NT2/D1 (cell line): ENCODE data around the gene PPIC.

Experiments
- SUZ12 ChIP-seq: IDR thresholded peaks from 2 replicates; pipeline ENCODE4 v1.6.1; 2011; ENCODE audit not compliant: insufficient read length, insufficient read depth; ENCODE audit errors: extremely low read depth
- YY1 ChIP-seq: IDR thresholded peaks from 2 replicates; pipeline ENCODE4 v1.6.1; 2011; ENCODE audit not compliant: insufficient read length, insufficient read depth
- ZNF274 ChIP-seq: IDR thresholded peaks from 2 replicates; pipeline ENCODE4 v1.6.1; 2011; ENCODE audit warnings: mild to moderate bottlenecking, low read depth, low read length

DNA sequence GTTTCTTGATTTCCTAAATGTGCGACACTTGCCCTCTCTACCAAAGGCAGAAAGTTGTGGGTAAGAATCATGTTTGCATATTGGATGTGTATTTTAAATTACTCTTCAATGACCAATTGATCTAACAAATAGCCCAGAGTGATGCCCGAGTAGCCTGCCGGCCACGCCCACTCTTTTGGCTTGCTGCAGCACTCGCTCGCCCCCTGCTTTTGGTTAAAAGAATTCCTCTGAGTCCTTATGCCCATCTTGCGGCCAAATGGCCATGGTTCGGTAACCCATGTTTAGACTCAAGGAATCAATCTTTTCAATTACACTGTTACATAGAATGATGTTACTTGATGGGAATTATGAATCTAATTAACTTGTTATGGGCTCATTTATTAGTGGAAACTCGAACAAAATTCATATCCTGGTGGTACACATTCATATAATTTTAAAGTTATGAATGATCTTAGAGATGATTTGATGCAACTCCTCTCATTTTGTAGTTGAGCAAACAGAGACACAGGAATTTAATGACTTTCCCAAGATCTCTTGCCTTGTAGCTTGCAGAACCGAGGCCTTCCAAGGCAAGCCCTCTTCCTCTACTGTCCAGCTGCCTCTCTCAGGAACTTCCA is 36.5 kb downstream of the PPIC start:
- TF ChIP-seq ZNF274 (no peak), SUZ12 (no peak), YY1 (no peak)
